GM12892 (cell line): Measurements from ENCODE around the gene IVNS1ABP.

Source experiments
- POLR2A ChIP-seq: IDR thresholded peaks from 2 replicates; pipeline ENCODE4 v1.6.1; 2011; ENCODE audit warnings: low read depth, low read length, control low read depth
- POLR2AphosphoS5 ChIP-seq: IDR thresholded peaks from 2 replicates; pipeline ENCODE4 v1.6.1; 2011; ENCODE audit warnings: low read depth, low read length, control low read depth
- TAF1 ChIP-seq: IDR thresholded peaks from 2 replicates; pipeline ENCODE4 v1.6.1; 2011; ENCODE audit warnings: low read depth, mild to moderate bottlenecking, control low read depth, low read length, borderline replicate concordance

DNA sequence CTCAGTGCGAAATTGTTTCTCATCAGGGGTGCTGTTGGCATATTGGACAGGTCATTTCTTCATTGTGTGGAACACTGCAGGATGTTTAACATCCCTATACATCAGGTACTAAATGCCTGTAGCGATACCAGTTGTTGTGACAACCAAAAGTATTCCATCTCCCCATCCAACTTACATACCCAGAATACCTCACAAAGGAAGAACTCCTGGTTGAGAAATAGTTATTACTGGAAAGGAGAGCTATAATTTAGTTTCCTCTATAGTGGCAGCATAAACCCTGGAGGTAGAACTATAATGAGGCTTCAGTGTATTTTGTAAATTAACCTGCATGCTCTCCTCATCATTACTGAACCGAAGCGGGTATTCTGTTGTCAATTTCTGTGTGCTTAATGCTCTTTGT is 45.1 kb downstream of the IVNS1ABP start:
- TF ChIP-seq POLR2A: no peak
- no peak for TF ChIP-seq POLR2AphosphoS5
- TF ChIP-seq TAF1: no peak
